NB4 (cell line): ENCODE data around the gene NPHP4.

Experiments
- POLR2A ChIP-seq: IDR thresholded peaks from 2 replicates; pipeline ENCODE4 v1.6.1; 2011; ENCODE audit warnings: mild to moderate bottlenecking; ENCODE audit not compliant: insufficient read length; ENCODE audit errors: extremely low read depth
- TF ChIP-seq, protein P1 (sequence below): IDR thresholded peaks from one replicate; pipeline ENCODE4 v1.5.1; 2012; ENCODE audit warnings: low read depth, low read length

DNA sequence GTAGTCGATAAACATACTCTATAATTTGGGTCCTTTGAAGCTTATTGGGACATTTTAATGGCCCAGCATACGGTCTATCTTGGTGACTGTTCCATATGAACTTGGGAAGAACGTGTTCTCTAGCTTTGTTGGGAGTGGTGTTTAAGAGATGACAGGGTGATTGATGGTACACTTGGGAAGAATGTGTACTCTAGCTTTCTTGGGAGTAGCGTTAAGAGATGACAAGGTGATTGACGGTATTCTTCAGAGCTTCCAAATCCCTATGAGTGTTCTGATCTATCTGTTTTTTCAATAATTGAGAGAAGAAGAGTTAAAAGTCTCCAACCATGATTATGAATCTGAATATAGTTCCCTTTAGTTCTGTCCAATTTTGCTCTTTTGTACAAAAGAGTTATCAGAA, 9.4 kb downstream of the NPHP4 start:
- TF ChIP-seq, protein P1, sequence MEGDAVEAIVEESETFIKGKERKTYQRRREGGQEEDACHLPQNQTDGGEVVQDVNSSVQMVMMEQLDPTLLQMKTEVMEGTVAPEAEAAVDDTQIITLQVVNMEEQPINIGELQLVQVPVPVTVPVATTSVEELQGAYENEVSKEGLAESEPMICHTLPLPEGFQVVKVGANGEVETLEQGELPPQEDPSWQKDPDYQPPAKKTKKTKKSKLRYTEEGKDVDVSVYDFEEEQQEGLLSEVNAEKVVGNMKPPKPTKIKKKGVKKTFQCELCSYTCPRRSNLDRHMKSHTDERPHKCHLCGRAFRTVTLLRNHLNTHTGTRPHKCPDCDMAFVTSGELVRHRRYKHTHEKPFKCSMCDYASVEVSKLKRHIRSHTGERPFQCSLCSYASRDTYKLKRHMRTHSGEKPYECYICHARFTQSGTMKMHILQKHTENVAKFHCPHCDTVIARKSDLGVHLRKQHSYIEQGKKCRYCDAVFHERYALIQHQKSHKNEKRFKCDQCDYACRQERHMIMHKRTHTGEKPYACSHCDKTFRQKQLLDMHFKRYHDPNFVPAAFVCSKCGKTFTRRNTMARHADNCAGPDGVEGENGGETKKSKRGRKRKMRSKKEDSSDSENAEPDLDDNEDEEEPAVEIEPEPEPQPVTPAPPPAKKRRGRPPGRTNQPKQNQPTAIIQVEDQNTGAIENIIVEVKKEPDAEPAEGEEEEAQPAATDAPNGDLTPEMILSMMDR: no peak
- no peak for TF ChIP-seq POLR2A
